G401 (cell line): ENCODE data around the gene CIITA. TPM values are rescaled to one million over a fixed set of nuclear protein-coding genes. Genes with fewer than 3 reads are reported as not detected.
"Not testable (repeated sequence)": the region's sequence is repeated elsewhere in the genome, so short reads cannot be mapped to it uniquely, and the experiment has no call there.

Source experiments
- DNase-seq: peaks from one replicate; pipeline ENCODE4 v3.0.0-alpha.2; 2015; ENCODE audit warnings: low spot score
- in situ Hi-C: cut with HindIII; loops from 2 replicates; pipeline ENCODE4 v1.10.0; 2016; ENCODE audit warnings: low sequenced_read_pairs, mixed read lengths
- total RNA-seq: library from RNA; depleted of rRNA; stranded (reverse); fragments of >200 nt; shearing (Covaris generic); gene quantifications from 2 replicates; pipeline ENCODE4 v1.2.3, GENCODE V29; 2014

CIITA gene
- total RNA-seq, 1 experiment from 2014 or later, result not detected

GRCh38 chr16:10906914-10907756 is 30.1 kb downstream of the CIITA start:
- in situ Hi-C loops, result no loop called here
- DNase-seq, result peak; percentile 62

GRCh38 chr16:10907757-10908045 is 30.7 kb downstream of the CIITA start:
- DNase-seq, result peak; percentile 6
- in situ Hi-C loops, result no loop called here

GRCh38 chr16:10911267-10911666 is 34.3 kb downstream of the CIITA start:
- in situ Hi-C loops, result no loop called here
- DNase-seq, result no peak

- no peak for DNase-seq
- in situ Hi-C loops, result no loop called here
Measured at GRCh38 chr16:10916534-10916933, 39.5 kb downstream of the CIITA start.

GRCh38 chr16:10918294-10919002 is 41.4 kb downstream of the CIITA start:
- DNase-seq, result peak; percentile 92
- in situ Hi-C loops, result no loop called here

- in situ Hi-C loops, result no loop called here
Measured at GRCh38 chr16:10919003-10919351, 42.0 kb downstream of the CIITA start.

GRCh38 chr16:10920726-10921427 is 43.9 kb downstream of the CIITA start:
- in situ Hi-C loops, result no loop called here
- no peak for DNase-seq

More at GRCh38 chr16:10919003-10919351, 42.0 kb downstream of the CIITA start:
- DNase-seq, result no peak

- in situ Hi-C loops, result no loop called here
- DNase-seq, result no peak
Measured at GRCh38 chr16:10921536-10922327, 44.7 kb downstream of the CIITA start.

- in situ Hi-C loops, result no loop called here
Measured at GRCh38 chr16:10922328-10923145, 45.5 kb downstream of the CIITA start.

GRCh38 chr16:10923146-10923649 is 46.2 kb downstream of the CIITA start:
- DNase-seq, result no peak
- in situ Hi-C loops, result no loop called here

More at GRCh38 chr16:10922328-10923145, 45.5 kb downstream of the CIITA start:
- no peak for DNase-seq

- DNase-seq, result peak; percentile 71
- in situ Hi-C loops, result no loop called here
Measured at GRCh38 chr16:10923650-10924214, 46.7 kb downstream of the CIITA start.

GRCh38 chr16:10925285-10925684 is 48.3 kb downstream of the CIITA start:
- DNase-seq, in situ Hi-C loops: not testable (repeated sequence)

- in situ Hi-C loops, result no loop called here
- no peak for DNase-seq
Measured at GRCh38 chr16:10926094-10926493, 49.1 kb downstream of the CIITA start.

- in situ Hi-C loops, result no loop called here
- DNase-seq, result no peak
Measured at GRCh38 chr16:10926867-10927266, 49.9 kb downstream of the CIITA start.

- in situ Hi-C loops, result no loop called here
- DNase-seq, result no peak
Measured at GRCh38 chr16:10927497-10928112, 50.6 kb downstream of the CIITA start.

- DNase-seq, in situ Hi-C loops: not testable (repeated sequence)
Measured at GRCh38 chr16:10929097-10929496, 52.1 kb downstream of the CIITA start.

GRCh38 chr16:10929853-10930754 is 53.1 kb downstream of the CIITA start:
- in situ Hi-C loops, result no loop called here
- DNase-seq, result no peak
